ENCODE measurements around the gene RCVRN.

DNA sequence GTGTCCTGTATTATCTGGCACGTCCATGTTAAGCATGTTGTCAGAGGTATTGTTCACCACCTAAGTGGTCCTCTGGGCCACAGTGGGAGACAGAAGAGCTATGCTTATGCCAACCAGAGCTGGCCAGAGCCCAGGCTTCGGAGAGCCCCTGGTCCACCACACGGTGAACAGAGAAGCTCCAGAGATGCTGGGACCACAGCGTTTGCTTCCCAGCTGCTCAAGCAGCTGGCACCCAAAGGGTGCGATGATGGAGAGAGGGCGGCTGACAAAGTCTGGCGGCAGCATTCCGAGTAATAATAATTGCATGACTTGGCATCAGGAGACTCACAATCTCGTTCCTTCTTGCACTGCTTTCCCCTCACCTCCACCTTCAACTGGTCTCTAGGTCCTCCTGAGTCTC lies 35.8 kb upstream of the RCVRN start:
- no peak for TF ChIP-seq TAF1 (IDR thresholded peaks at IDR 0.05; ENCODE audit: low read depth)
- no peak for TF ChIP-seq EP300 (IDR thresholded peaks at IDR 0.05; ENCODE audit: borderline replicate concordance)
- TF ChIP-seq REST (IDR thresholded peaks at IDR 0.05; ENCODE audit: low read depth) = no peak
- TF ChIP-seq FOXM1 (IDR thresholded peaks at IDR 0.05; ENCODE audit: borderline replicate concordance, low read depth) = no peak
- TF ChIP-seq RAD21 (IDR thresholded peaks at IDR 0.05; ENCODE audit: low read depth) = no peak
- no peak for TF ChIP-seq EGR1 (IDR thresholded peaks at IDR 0.05)
- no peak for TF ChIP-seq TCF12 (IDR thresholded peaks at IDR 0.05; ENCODE audit: low read depth)
- TF ChIP-seq TEAD4 (IDR thresholded peaks at IDR 0.05) = no peak
- TF ChIP-seq CEBPB (IDR thresholded peaks at IDR 0.05) = no peak
- TF ChIP-seq, protein P1, sequence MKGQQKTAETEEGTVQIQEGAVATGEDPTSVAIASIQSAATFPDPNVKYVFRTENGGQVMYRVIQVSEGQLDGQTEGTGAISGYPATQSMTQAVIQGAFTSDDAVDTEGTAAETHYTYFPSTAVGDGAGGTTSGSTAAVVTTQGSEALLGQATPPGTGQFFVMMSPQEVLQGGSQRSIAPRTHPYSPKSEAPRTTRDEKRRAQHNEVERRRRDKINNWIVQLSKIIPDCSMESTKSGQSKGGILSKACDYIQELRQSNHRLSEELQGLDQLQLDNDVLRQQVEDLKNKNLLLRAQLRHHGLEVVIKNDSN (IDR thresholded peaks at IDR 0.05) = no peak
- TF ChIP-seq, protein P2, sequence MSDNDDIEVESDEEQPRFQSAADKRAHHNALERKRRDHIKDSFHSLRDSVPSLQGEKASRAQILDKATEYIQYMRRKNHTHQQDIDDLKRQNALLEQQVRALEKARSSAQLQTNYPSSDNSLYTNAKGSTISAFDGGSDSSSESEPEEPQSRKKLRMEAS (IDR thresholded peaks at IDR 0.05) = no peak

Data from Ishikawa (cell line).